Vagina (tissue), 2 donors: Measurements from ENCODE around the gene NEAT1. TPM values are rescaled to one million over a fixed set of nuclear protein-coding genes. Genes with fewer than 3 reads are reported as not detected.
"Not testable (repeated sequence)": the region's sequence is repeated elsewhere in the genome, so short reads cannot be mapped to it uniquely, and the experiment has no call there.

ENCODE experiments used
- DNase-seq, 2 donors: peaks; one replicate each; pipeline ENCODE4 v3.0.0-alpha.2; 2017; ENCODE audit errors: extremely low spot score in 2 of 2
- H3K27ac ChIP-seq: fragments of 200-600 bp; sonication (generic); one replicate; pipeline ENCODE4 v1.5.1; 2019
- H3K27me3 ChIP-seq: fragments of 200-600 bp; sonication (generic); one replicate; pipeline ENCODE4 v1.5.1; 2019
- H3K36me3 ChIP-seq, 2 donors: fragments of 200-600 bp; sonication (generic); one replicate each; pipeline ENCODE4 v1.5.1; 2017 to 2019
- H3K4me1 ChIP-seq: fragments of 200-600 bp; sonication (generic); one replicate; pipeline ENCODE4 v1.5.1; 2019
- H3K4me3 ChIP-seq, 2 donors: fragments of 200-600 bp; sonication (generic); 1 replicate in 1 of 2; 2 replicates in 1 of 2; pipeline ENCODE4 v1.5.1; 2016 to 2019
- H3K9me3 ChIP-seq: fragments of 200-600 bp; sonication (generic); one replicate; pipeline ENCODE4 v1.5.1; 2019
- POLR2A ChIP-seq, 2 donors: fragments of 450-650 bp; IDR thresholded peaks; one replicate each; pipeline ENCODE4 v1.6.1; 2017; ENCODE audit warnings: antibody characterized with exemption in 2 of 2, mild to moderate bottlenecking in 2 of 2, moderate library complexity in 2 of 2
- POLR2AphosphoS5 ChIP-seq, 2 donors: sonication (generic); formaldehyde crosslinking; IDR thresholded peaks; one replicate each; pipeline ENCODE4 v1.9.0; 2017; ENCODE audit warnings: antibody characterized with exemption in 2 of 2, mild to moderate bottlenecking in 2 of 2, low read depth in 1 of 2; ENCODE audit not compliant: insufficient read depth in 1 of 2
- intact Hi-C: fragments of 100-400 bp; cut with DNase I; formaldehyde crosslinking; loops from one replicate; pipeline ENCODE4 v1.15.1; 2023
- total RNA-seq: library from RNA; depleted of rRNA; stranded (reverse); fragments of >200 nt; gene quantifications from one replicate; pipeline ENCODE4 v1.2.3, GENCODE V29; 2016
- TF ChIP-seq, protein P1 (sequence below), 3 experiments: fragments of 450-650 bp in 2 of 3; fragments of 200-600 bp in 1 of 3; sonication (generic) in 1 of 3; IDR thresholded peaks; one replicate each; pipeline ENCODE4 v1.5.1; 2017 to 2019; ENCODE audit warnings: antibody characterized with exemption in 3 of 3, mild to moderate bottlenecking in 2 of 3, moderate library complexity in 2 of 3

NEAT1 gene
- total RNA-seq, 1 donor from 2014 or later = 857 TPM

DNA sequence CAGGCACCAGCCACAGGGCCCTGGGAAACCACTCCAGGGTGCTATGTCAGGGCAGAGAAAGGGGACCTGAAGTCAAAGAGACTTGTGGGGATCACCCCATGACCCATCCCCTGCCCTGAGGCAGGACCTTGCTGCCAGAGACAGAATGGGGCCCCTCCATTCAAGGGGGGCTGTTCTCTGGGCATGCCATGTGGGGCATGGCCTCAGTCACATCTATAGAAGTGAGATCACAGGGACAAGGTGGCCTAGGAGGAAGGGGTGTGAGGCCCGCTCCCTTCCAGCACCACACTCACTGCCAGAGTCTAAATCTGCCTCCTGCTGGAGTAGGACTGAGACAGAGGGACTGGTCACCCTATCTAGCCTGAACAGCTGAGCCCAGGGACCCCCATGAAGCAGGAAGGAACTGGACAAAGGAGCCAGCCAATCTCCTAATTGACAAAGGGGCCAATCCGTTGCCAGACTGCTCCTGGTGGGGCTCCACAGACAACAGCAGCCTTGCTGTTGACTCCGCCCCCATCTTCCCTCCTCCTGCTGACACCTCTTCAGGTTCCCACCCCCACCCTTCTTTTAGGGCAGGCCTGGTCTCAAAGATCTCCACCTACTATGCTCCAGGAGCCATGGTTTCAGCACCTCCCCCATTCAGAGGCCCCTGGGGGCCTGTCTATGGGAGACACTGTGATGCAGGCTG is 26.0 kb downstream of the NEAT1 start:
- intact Hi-C loops = no loop called here
- H3K36me3 ChIP-seq = peaks cover 0 to 17% of the 10 kb centered on the region in 2 donors
- no peak for TF ChIP-seq POLR2AphosphoS5 (IDR thresholded peaks at IDR 0.05; ENCODE audit: insufficient read depth in 1 of 2, low read depth in 1 of 2)
- no peak for TF ChIP-seq POLR2A (IDR thresholded peaks at IDR 0.05)
- TF ChIP-seq, protein P1, sequence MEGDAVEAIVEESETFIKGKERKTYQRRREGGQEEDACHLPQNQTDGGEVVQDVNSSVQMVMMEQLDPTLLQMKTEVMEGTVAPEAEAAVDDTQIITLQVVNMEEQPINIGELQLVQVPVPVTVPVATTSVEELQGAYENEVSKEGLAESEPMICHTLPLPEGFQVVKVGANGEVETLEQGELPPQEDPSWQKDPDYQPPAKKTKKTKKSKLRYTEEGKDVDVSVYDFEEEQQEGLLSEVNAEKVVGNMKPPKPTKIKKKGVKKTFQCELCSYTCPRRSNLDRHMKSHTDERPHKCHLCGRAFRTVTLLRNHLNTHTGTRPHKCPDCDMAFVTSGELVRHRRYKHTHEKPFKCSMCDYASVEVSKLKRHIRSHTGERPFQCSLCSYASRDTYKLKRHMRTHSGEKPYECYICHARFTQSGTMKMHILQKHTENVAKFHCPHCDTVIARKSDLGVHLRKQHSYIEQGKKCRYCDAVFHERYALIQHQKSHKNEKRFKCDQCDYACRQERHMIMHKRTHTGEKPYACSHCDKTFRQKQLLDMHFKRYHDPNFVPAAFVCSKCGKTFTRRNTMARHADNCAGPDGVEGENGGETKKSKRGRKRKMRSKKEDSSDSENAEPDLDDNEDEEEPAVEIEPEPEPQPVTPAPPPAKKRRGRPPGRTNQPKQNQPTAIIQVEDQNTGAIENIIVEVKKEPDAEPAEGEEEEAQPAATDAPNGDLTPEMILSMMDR (IDR thresholded peaks at IDR 0.05) = no peak
- no peak for DNase-seq
- H3K9me3 ChIP-seq = no peaks in the 10 kb centered on the region
- H3K4me3 ChIP-seq = no peak overlapping the region
- H3K27me3 ChIP-seq = no peaks in the 10 kb centered on the region
- H3K4me1 ChIP-seq = peaks cover 35% of the 10 kb centered on the region
- H3K27ac ChIP-seq = peak overlapping the region; percentile 27

DNA sequence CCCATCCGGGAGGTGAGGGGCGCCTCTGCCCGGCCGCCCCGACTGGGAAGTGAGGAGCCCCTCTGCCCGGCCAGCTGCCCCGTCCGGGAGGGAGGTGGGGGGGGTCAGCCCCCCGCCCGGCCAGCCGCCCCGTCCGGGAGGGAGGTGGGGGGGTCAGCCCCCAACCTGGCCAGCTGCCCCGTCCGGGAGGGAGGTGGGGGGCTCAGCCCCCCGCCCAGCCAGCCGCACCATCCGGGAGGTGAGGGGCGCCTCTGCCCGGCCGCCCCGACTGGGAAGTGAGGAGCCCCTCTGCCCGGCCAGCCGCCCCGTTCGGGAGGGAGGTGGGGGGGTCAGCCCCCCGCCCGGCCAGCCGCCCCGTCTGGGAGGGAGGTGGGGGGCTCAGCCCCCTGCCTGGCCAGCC is 28.7 kb downstream of the NEAT1 start:
- H3K9me3 ChIP-seq, H3K4me3 ChIP-seq, intact Hi-C loops, DNase-seq, H3K27me3 ChIP-seq, H3K27ac ChIP-seq, H3K36me3 ChIP-seq: not testable (repeated sequence)
- H3K4me1 ChIP-seq = peaks cover 31% of the 10 kb centered on the region

DNA sequence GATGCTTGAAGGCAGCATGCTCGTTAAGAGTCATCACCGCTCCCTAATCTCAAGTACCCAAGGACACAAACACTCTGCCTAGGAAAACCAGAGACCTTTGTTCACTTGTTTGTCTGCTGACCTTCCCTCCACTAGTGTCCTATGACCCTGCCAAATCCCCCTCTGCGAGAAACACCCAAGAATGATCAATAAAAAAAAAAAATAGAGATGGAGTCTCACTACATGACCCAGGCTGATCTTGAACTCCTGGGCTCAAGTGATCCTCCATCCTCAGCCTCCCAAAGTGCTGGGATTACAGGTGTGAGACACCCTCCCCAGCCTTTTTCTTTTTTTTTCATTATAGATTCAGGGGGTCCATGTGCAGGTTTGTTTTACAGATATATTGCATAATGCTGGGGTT is 29.7 kb downstream of the NEAT1 start:
- H3K36me3 ChIP-seq, H3K4me3 ChIP-seq, DNase-seq, H3K9me3 ChIP-seq, H3K27me3 ChIP-seq, intact Hi-C loops: not testable (repeated sequence)
- Histone ChIP-seq H3K27ac (peak overlapping the region; percentile 95), H3K4me1 (peaks cover 32% of the 10 kb centered on the region)

DNA sequence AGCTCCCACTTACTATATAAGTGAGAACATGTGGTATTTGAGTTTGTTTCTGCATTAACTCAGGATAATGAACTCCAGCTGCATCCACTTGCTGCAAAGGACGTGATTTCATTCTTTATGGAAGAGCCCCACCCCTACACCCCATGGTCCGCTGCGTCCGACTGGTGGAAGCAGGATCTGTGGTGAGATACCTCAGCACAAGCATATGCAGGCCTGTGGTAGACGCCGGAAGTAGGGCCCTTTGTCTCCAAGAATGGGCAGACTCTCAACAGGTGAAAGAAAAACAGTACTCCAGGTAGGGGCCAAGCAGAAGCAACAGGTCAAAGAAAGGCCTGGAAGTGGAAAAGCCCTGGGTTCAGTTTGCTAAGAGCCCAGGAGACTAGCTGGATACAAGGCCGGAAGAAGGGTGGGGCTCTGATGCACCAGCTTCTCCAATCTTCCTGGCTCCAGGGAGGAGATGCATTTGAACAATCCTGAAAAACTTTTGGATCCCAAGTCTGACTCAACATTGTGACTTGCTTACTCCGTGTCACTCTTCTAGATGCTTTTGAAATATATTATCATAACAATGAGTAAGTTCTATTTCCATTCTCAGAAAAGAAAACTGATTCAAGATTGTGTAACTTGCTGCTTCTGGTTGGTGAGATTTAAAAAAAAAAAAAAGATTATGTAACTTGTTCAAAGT is 30.4 kb downstream of the NEAT1 start:
- intact Hi-C loops = no loop called here
- TF ChIP-seq POLR2A (IDR thresholded peaks at IDR 0.05) (no peak), POLR2AphosphoS5 (IDR thresholded peaks at IDR 0.05; ENCODE audit: insufficient read depth in 1 of 2, low read depth in 1 of 2) (peak in 1 of 2 donors; percentile 53)
- TF ChIP-seq, protein P1 (IDR thresholded peaks at IDR 0.05) = no peak
- DNase-seq = no peak

DNA sequence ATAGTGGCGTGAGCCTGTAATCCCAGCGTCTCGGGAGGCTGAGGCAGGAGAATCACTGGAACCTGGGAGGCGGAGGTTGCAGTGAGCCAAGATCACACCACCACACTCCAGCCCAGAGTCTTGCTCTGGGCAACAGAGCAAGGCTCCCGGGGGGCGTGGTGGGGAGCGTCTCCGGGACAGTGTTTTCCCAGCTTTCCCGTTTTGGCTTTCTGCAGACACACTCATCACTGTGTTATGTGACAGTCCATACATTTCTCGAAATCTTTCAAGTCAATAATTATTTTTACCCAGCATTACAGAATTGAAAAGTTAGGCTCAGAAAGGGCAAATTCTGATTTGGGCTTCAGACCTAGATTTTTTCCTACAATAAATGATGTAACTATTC is 31.7 kb downstream of the NEAT1 start:
- no peak for DNase-seq
- Histone ChIP-seq H3K4me3 (peak overlapping the region; percentile 50 to 77), H3K27ac (peak overlapping the region; percentile 95), H3K4me1 (peaks cover 32% of the 10 kb centered on the region), H3K27me3 (no peaks in the 10 kb centered on the region), H3K36me3 (no peaks in the 10 kb centered on the region), H3K9me3 (no peaks in the 10 kb centered on the region)
- intact Hi-C loops = no loop called here
- TF ChIP-seq POLR2A (IDR thresholded peaks at IDR 0.05) (no peak), POLR2AphosphoS5 (IDR thresholded peaks at IDR 0.05; ENCODE audit: insufficient read depth in 1 of 2, low read depth in 1 of 2) (no peak)
- TF ChIP-seq, protein P1 (IDR thresholded peaks at IDR 0.05) = no peak

More for the DNA sequence above, 30.4 kb downstream of the NEAT1 start:
- H3K27me3 ChIP-seq = no peaks in the 10 kb centered on the region
- no peaks in the 10 kb centered on the region for H3K9me3 ChIP-seq
- no peaks in the 10 kb centered on the region for H3K36me3 ChIP-seq
- no peak overlapping the region for H3K4me3 ChIP-seq
- H3K27ac ChIP-seq = peak overlapping the region; percentile 95
- peaks cover 32% of the 10 kb centered on the region for H3K4me1 ChIP-seq
